ENCODE results near the gene MAPK7.

Gene MAPK7

GRCh38 chr17:19404264-19404663 is 26.0 kb downstream of the MAPK7 start:
- no peak for FAIRE-seq
- TF ChIP-seq POU2F2 (IDR thresholded peaks at IDR 0.05; ENCODE audit: low read depth, low read length), result no peak
- no peak for TF ChIP-seq TAF1 (IDR thresholded peaks at IDR 0.05; ENCODE audit: low read depth, low read length)
- TF ChIP-seq POLR2AphosphoS5 (IDR thresholded peaks at IDR 0.05; ENCODE audit: low read depth, low read length), result no peak
- TF ChIP-seq PAX5 (IDR thresholded peaks at IDR 0.05; ENCODE audit: insufficient read depth, low read length, severe bottlenecking), result no peak
- no peak for TF ChIP-seq POLR2A (IDR thresholded peaks at IDR 0.05; ENCODE audit: low read depth, low read length)
- TF ChIP-seq SPI1 (IDR thresholded peaks at IDR 0.05; ENCODE audit: low read depth, low read length), result no peak
- DNase-seq (ENCODE audit: insufficient read length, low spot score), result no peak

DNA sequence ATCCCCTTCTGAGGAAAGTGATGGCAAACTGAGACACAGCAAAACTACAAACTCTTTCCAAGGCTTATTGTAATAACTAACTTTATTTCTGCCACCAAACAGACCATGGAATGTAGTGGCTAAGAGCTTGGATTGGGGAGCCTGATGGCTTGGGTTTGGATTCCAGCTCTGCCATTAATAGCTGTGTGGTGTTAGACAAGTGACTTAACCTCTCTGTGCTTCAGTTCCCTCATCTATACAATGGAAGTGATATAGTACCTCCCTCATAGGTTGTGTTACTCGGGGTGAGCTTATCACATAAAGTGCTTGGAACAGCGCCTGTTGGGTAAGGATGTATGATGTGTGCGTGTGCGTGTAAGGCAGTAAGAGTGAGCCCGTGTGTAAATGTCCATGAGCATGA is 26.8 kb downstream of the MAPK7 start:
- DNase-seq (ENCODE audit: insufficient read length, low spot score), result no peak
- TF ChIP-seq PAX5 (IDR thresholded peaks at IDR 0.05; ENCODE audit: insufficient read depth, low read length, severe bottlenecking), result no peak
- no peak for TF ChIP-seq POLR2AphosphoS5 (IDR thresholded peaks at IDR 0.05; ENCODE audit: low read depth, low read length)
- no peak for TF ChIP-seq POLR2A (IDR thresholded peaks at IDR 0.05; ENCODE audit: low read depth, low read length)
- TF ChIP-seq POU2F2 (IDR thresholded peaks at IDR 0.05; ENCODE audit: low read depth, low read length), result no peak
- no peak for TF ChIP-seq TAF1 (IDR thresholded peaks at IDR 0.05; ENCODE audit: low read depth, low read length)
- TF ChIP-seq SPI1 (IDR thresholded peaks at IDR 0.05; ENCODE audit: low read depth, low read length), result no peak

GRCh38 chr17:19407601-19408345 is 29.5 kb downstream of the MAPK7 start:
- no peak for FAIRE-seq
- DNase-seq (ENCODE audit: insufficient read length, low spot score), result no peak
- TF ChIP-seq POLR2A (IDR thresholded peaks at IDR 0.05; ENCODE audit: low read depth, low read length) (no peak), TAF1 (IDR thresholded peaks at IDR 0.05; ENCODE audit: low read depth, low read length) (no peak), POLR2AphosphoS5 (IDR thresholded peaks at IDR 0.05; ENCODE audit: low read depth, low read length) (no peak), SPI1 (IDR thresholded peaks at IDR 0.05; ENCODE audit: low read depth, low read length) (no peak), PAX5 (IDR thresholded peaks at IDR 0.05; ENCODE audit: insufficient read depth, low read length, severe bottlenecking) (no peak), POU2F2 (IDR thresholded peaks at IDR 0.05; ENCODE audit: low read depth, low read length) (no peak)

More for the DNA sequence above, 26.8 kb downstream of the MAPK7 start:
- no peak for FAIRE-seq

GRCh38 chr17:19408346-19408710 is 30.0 kb downstream of the MAPK7 start:
- no peak for DNase-seq (ENCODE audit: insufficient read length, low spot score)
- no peak for FAIRE-seq
- TF ChIP-seq POLR2A (IDR thresholded peaks at IDR 0.05; ENCODE audit: low read depth, low read length) (no peak), PAX5 (IDR thresholded peaks at IDR 0.05; ENCODE audit: insufficient read depth, low read length, severe bottlenecking) (no peak), POU2F2 (IDR thresholded peaks at IDR 0.05; ENCODE audit: low read depth, low read length) (no peak), POLR2AphosphoS5 (IDR thresholded peaks at IDR 0.05; ENCODE audit: low read depth, low read length) (no peak), TAF1 (IDR thresholded peaks at IDR 0.05; ENCODE audit: low read depth, low read length) (no peak), SPI1 (IDR thresholded peaks at IDR 0.05; ENCODE audit: low read depth, low read length) (no peak)

GRCh38 chr17:19409066-19409465 is 30.8 kb downstream of the MAPK7 start:
- FAIRE-seq, result no peak
- TF ChIP-seq POLR2A (IDR thresholded peaks at IDR 0.05; ENCODE audit: low read depth, low read length), result no peak
- no peak for TF ChIP-seq POU2F2 (IDR thresholded peaks at IDR 0.05; ENCODE audit: low read depth, low read length)
- TF ChIP-seq POLR2AphosphoS5 (IDR thresholded peaks at IDR 0.05; ENCODE audit: low read depth, low read length), result no peak
- no peak for TF ChIP-seq PAX5 (IDR thresholded peaks at IDR 0.05; ENCODE audit: insufficient read depth, low read length, severe bottlenecking)
- TF ChIP-seq SPI1 (IDR thresholded peaks at IDR 0.05; ENCODE audit: low read depth, low read length), result no peak
- no peak for TF ChIP-seq TAF1 (IDR thresholded peaks at IDR 0.05; ENCODE audit: low read depth, low read length)
- no peak for DNase-seq (ENCODE audit: insufficient read length, low spot score)

GRCh38 chr17:19409509-19409908 is 31.2 kb downstream of the MAPK7 start:
- no peak for FAIRE-seq
- no peak for TF ChIP-seq POLR2AphosphoS5 (IDR thresholded peaks at IDR 0.05; ENCODE audit: low read depth, low read length)
- TF ChIP-seq POLR2A (IDR thresholded peaks at IDR 0.05; ENCODE audit: low read depth, low read length), result no peak
- no peak for TF ChIP-seq TAF1 (IDR thresholded peaks at IDR 0.05; ENCODE audit: low read depth, low read length)
- no peak for TF ChIP-seq PAX5 (IDR thresholded peaks at IDR 0.05; ENCODE audit: insufficient read depth, low read length, severe bottlenecking)
- TF ChIP-seq SPI1 (IDR thresholded peaks at IDR 0.05; ENCODE audit: low read depth, low read length), result no peak
- TF ChIP-seq POU2F2 (IDR thresholded peaks at IDR 0.05; ENCODE audit: low read depth, low read length), result no peak
- DNase-seq (ENCODE audit: insufficient read length, low spot score), result no peak

DNA sequence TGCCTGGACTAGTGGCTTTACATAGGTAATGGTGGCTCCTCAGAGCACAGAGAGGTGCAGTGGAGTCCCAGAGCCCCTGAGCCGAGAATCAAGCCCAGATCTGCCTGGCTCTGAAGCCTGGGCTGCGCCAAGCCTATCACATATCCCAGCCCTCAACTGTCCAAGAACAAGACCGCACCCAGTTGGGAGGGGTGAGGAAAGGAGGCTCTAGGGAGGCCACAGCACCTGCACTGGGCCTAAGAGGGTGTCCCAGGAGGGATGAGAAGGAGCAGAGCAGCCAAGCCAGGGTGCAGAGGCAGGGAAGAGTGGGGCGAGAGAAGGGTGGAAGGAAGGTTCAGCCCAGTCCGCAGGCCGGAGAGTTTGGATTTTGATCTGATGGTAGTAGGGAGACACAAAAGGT is 31.8 kb downstream of the MAPK7 start:
- TF ChIP-seq POU2F2 (IDR thresholded peaks at IDR 0.05; ENCODE audit: low read depth, low read length) (no peak), PAX5 (IDR thresholded peaks at IDR 0.05; ENCODE audit: insufficient read depth, low read length, severe bottlenecking) (no peak), SPI1 (IDR thresholded peaks at IDR 0.05; ENCODE audit: low read depth, low read length) (no peak), POLR2A (IDR thresholded peaks at IDR 0.05; ENCODE audit: low read depth, low read length) (no peak), TAF1 (IDR thresholded peaks at IDR 0.05; ENCODE audit: low read depth, low read length) (no peak), POLR2AphosphoS5 (IDR thresholded peaks at IDR 0.05; ENCODE audit: low read depth, low read length) (no peak)
- FAIRE-seq, result no peak
- no peak for DNase-seq (ENCODE audit: insufficient read length, low spot score)

DNA sequence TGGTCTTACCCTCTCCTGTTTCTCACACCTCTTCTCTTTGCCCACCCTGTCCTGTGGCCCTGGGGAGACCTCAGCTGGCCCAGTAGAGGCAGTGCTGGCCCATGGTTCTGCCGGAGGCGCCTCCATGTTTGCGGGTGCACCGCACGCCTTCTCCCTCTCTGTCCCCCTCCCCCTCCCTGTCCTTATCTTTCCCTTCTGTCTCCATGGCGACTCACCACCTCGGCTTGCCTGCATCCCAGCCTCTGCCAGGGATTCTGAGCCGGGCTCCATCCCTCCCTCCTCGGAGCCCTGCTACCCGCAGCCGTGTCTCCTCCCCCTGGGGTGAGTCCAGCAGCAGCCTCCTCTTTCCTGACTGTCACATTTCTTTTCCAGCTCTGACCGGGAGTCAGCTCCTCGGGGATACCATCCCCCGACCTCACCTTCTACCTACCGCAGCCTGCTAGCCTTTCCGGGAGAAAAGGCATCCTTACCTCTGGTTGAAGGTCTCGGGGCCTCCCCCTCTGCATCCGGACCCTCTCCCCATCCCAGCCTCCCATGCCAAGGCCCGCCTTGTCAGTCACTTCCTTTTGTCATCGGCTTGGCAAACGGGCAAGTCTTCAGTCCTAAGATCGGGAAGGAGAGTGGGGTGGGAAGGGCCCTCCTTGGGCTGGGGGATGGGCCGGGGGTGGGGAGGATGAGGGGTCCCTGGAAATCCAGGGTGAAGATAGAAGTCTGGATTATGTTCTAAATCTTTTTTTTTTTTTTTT is 32.8 kb downstream of the MAPK7 start, which contains the start of gene RNF112:
Gene RNF112 (plus strand): TSS at position 358 of the 746 bp plus-strand sequence. CDS start 177 bp downstream, at position 535.
- no peak for DNase-seq (ENCODE audit: insufficient read length, low spot score)
- TF ChIP-seq SPI1 (IDR thresholded peaks at IDR 0.05; ENCODE audit: low read depth, low read length), result no peak
- no peak for TF ChIP-seq TAF1 (IDR thresholded peaks at IDR 0.05; ENCODE audit: low read depth, low read length)
- no peak for TF ChIP-seq POLR2A (IDR thresholded peaks at IDR 0.05; ENCODE audit: low read depth, low read length)
- TF ChIP-seq POU2F2 (IDR thresholded peaks at IDR 0.05; ENCODE audit: low read depth, low read length), result no peak
- TF ChIP-seq POLR2AphosphoS5 (IDR thresholded peaks at IDR 0.05; ENCODE audit: low read depth, low read length), result no peak
- no peak for TF ChIP-seq PAX5 (IDR thresholded peaks at IDR 0.05; ENCODE audit: insufficient read depth, low read length, severe bottlenecking)
- no peak for FAIRE-seq

DNA sequence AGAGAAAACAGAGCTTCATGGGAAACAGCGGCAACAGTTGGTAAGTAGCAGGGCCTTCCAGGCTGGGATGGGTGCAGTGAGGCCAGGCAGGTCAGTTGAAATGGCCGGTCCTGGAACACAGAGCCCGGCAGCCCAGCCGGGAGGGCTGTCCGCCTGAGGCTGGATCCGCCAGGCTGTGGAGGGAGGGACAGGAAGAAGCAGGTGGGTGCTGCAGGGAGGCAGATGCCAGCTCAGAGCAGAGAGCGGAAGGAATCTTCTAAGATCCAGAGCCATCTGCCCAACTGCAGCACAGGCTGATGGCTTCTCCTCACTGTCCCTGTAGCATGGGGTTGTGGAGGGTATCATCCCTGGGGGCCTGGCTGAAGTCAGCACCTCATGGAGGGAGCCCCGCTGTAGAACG is 33.3 kb downstream of the MAPK7 start:
- FAIRE-seq, result no peak
- no peak for DNase-seq (ENCODE audit: insufficient read length, low spot score)
- TF ChIP-seq PAX5 (IDR thresholded peaks at IDR 0.05; ENCODE audit: insufficient read depth, low read length, severe bottlenecking), result no peak
- TF ChIP-seq POLR2AphosphoS5 (IDR thresholded peaks at IDR 0.05; ENCODE audit: low read depth, low read length), result no peak
- no peak for TF ChIP-seq SPI1 (IDR thresholded peaks at IDR 0.05; ENCODE audit: low read depth, low read length)
- TF ChIP-seq TAF1 (IDR thresholded peaks at IDR 0.05; ENCODE audit: low read depth, low read length), result no peak
- no peak for TF ChIP-seq POU2F2 (IDR thresholded peaks at IDR 0.05; ENCODE audit: low read depth, low read length)
- no peak for TF ChIP-seq POLR2A (IDR thresholded peaks at IDR 0.05; ENCODE audit: low read depth, low read length)

All from GM12891 (cell line).